GM18951 (cell line): ENCODE data around the gene GUCY1A2.

Experiments
- POLR2A ChIP-seq: IDR thresholded peaks from 4 replicates; pipeline ENCODE4 v1.6.1; 2011; ENCODE audit warnings: mild to moderate bottlenecking; ENCODE audit not compliant: insufficient read length, insufficient read depth; ENCODE audit errors: extremely low read depth
- in situ Hi-C: fragments of 300-500 bp; cut with MboI; formaldehyde crosslinking; loops from one replicate; pipeline ENCODE4 v1.12.0; 2022; ENCODE audit warnings: low sequenced_read_pairs, mixed read lengths, inconsistent platforms; ENCODE audit not compliant: unreplicated experiment

GUCY1A2 gene

DNA sequence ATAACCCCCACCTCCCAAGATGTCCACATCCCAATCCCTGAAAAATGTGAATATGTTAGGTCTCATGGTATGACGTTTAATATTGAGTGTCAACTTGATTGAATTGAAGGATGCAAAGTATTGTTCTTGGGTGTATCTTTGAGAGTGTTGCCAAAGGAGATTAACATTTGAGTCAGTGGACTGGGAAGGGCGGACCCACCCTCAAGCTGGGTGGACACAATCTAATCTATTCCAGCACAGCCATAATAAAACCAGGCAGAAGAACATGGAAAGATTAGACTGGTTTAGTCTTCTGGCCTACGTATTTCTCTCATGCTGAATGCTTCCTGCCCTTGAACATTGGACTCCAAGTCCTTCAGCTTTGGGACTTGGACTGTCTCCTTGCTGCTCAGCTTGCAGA lies 315.5 kb downstream of the GUCY1A2 start:
- in situ Hi-C loops = no loop called here
- no peak for TF ChIP-seq POLR2A

- TF ChIP-seq POLR2A = no peak
- in situ Hi-C loops = no loop called here
These were observed 321.2 kb downstream of the GUCY1A2 start for GRCh38 chr11:106697058-106697457.

DNA sequence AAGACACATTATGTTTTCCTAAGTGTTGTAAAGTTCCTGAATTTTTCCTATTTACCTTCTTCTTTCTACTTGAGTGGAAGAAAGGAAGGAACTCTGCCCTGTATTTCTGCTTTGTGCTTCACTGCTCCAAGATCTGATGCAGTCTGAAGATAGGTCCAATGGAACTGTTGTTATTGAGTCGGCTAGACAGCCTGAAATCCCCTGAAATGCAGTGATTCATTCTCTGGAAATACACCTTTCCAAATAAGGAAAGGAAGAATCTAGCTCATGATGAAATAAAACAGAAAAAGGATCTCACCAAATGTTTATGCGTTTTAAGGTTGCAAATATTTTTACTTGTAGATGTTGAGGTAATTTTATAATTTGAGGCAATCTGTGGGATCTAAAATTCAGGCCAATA lies 322.8 kb downstream of the GUCY1A2 start:
- in situ Hi-C loops = no loop called here

DNA sequence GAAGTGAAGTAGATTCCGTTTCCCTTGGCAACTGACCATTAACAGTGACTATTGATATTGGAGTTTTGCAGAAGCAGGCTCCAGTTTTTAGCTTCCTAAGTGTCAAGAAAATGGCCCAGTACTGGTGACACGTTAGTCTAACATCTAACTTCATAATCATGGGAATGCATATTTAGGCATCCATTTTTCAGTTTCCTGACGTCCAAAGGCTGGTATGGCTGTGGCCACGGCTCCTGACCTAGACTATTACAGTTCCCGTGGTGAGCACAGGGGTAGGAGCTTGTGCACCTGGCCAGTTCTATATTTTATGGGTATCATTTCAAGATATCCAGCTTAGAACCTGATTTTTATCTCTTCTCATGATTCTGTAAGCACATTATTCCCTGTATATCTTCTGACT lies 323.8 kb downstream of the GUCY1A2 start:
- TF ChIP-seq POLR2A = no peak
- in situ Hi-C loops = no loop called here

More for the DNA sequence above, 322.8 kb downstream of the GUCY1A2 start:
- TF ChIP-seq POLR2A = no peak

DNA sequence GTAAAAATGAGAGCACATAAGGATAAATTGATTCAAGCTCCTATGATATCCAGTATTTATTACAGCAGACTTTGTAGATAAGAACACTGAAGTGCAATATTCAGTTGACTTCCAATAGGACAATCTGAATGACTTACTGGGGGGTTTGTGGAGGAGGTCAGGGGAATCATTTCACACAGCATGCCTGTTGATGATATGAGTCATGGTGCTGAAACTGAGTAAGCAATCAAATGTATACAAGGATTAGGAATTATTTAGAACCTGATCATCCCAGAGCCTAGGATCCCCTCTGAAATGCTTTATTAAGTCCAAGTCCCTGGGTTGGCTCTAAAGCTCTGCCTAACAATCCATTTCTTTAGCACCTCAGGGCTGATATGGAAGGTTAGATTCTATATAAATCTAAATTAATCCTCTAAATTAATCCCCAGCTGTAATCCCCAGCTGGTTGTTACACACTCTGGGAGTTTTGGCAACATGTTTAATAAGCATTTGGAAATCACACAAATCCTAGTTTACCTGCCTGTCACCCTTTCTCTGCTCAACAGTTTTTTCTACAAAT lies 326.4 kb downstream of the GUCY1A2 start:
- in situ Hi-C loops = no loop called here
- TF ChIP-seq POLR2A = no peak

DNA sequence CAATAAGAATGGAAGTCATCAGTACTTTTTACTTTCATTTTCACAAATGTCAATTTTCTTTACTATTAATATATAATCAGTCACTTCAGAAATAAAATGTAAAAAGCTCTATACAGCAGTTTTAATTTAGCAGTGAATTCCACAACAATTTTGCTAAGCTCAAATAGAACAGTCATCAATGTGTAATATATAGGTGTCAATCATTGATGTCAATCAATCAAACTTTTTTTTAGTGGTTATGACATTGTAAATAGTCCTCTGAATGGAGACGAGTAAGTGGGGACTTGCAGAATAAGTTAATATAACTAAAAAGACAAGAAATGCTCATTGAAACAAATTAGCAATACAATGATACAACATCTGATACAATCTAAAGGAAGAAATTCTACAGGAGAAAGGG lies 327.4 kb downstream of the GUCY1A2 start:
- no peak for TF ChIP-seq POLR2A
- in situ Hi-C loops = no loop called here

DNA sequence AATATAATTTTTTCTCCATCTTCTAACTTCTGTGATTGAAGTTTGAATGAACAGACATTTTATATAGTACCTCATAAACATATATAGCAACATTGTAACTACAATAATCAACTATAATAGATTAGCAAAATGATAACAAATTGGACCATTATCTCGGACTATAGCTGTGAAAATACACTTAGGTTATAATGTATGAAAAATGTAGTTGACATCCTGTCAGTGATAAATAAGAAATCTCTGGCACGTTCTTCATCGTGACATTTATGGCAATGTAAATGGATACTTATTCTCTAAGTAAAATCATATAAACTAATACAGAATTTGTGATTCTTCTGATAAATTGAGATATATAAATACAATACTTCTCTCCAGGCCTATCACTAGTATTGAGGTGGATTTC lies 333.3 kb downstream of the GUCY1A2 start:
- no peak for TF ChIP-seq POLR2A
- in situ Hi-C loops = no loop called here

GRCh38 chr11:106683435-106683834 lies 334.8 kb downstream of the GUCY1A2 start:
- in situ Hi-C loops = no loop called here

DNA sequence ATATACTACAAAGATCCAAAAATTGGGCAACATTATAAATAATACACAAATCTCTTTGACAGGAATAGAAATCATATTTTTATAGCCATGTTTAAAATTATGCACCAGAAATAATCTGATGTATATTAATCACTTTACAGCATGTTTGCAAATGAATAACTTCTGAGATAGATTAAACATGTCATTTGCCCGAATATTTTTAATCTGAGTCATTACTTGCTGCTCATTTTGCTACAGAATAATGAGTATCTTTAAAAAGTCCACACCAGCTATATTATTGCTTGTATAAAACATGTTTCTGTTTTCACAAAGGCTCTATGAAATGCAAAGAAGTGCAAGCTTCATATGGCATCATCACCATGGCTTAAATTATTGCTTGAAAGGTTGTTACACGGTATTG lies 336.8 kb downstream of the GUCY1A2 start:
- TF ChIP-seq POLR2A = no peak
- in situ Hi-C loops = no loop called here

More at GRCh38 chr11:106683435-106683834, 334.8 kb downstream of the GUCY1A2 start:
- TF ChIP-seq POLR2A = no peak

- in situ Hi-C loops = no loop called here
- TF ChIP-seq POLR2A = no peak
These were observed 338.7 kb downstream of the GUCY1A2 start for GRCh38 chr11:106679581-106679980.

GRCh38 chr11:106679181-106679580 lies 339.1 kb downstream of the GUCY1A2 start:
- in situ Hi-C loops = no loop called here
- no peak for TF ChIP-seq POLR2A

DNA sequence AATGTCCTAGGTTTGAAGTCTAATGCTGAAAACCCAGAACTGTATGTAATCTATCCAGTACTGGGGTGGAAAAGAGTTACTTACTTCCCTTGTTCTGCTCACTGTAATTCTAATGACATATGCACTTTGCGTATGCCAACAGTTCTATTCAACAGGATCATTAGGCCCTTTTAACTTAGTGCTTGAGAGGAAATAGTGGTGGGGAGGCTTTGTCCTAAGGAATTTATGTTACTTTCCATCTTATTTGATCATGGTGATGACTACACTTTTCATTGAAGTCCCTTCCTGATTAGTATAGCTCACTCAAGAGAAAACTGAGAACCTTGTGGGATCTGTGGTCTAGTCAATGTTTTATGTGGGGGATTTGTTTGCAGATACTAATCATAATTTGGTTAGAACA lies 348.2 kb downstream of the GUCY1A2 start:
- in situ Hi-C loops = no loop called here
- no peak for TF ChIP-seq POLR2A

- in situ Hi-C loops = no loop called here
- no peak for TF ChIP-seq POLR2A
These were observed 350.1 kb downstream of the GUCY1A2 start for GRCh38 chr11:106668147-106668546.

DNA sequence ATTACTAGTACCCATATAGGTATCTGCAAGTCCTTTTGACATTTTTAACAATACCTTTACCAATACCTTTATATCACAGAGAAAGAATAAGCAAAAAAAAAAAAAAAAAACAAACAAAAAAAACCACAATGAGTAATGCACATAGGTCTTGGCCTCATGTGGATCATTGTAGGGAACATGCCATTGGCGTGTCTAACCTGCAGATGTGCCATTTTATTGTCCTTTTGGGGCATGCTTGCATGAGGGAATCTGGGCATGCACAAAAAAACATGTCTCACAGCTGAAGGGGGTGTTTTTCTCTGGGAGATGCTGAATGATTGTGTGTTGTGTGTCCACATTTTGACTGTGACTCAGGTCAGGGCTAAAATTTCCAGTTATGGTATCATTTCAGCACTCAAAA lies 361.6 kb downstream of the GUCY1A2 start:
- TF ChIP-seq POLR2A = no peak
- in situ Hi-C loops = no loop called here

DNA sequence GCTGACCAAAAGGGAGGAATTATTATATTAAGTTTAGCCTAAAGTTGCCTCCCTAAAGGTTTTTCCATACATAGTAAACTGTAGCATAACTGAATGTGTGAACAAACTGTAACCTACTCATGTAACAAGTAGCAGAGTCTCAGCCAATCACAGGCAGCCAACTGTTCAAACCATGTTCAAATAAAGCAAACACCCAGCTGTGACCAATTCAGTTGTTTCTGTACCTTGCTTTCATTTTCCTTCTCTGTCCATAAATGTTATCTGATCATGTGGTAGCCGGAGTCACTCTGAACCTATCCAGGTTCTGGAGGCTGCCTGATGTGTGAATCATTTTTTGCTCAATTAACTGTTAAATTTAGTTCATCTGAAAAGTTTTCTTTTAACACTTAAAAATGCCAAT lies 373.5 kb downstream of the GUCY1A2 start:
- no peak for TF ChIP-seq POLR2A
- in situ Hi-C loops = no loop called here
